Natural killer cell treated with Interleukin-12 subunit alpha and Interleukin-12 subunit beta and Interleukin-15 and Interleukin-18, amount 100 ng/mL, for 72 hours (primary cell): ENCODE data around the gene AK3. TPM values are rescaled to one million over a fixed set of nuclear protein-coding genes. Genes with fewer than 3 reads are reported as not detected.
"Not testable (repeated sequence)": the region's sequence is repeated elsewhere in the genome, so short reads cannot be mapped to it uniquely, and the experiment has no call there.

Source experiments
- ATAC-seq, 2 donors: fragments of 150-1000 bp; cut with Tn5 transposase in 1 of 2; sonication (Bioruptor Pico), chemical (Tn5 transposase) in 1 of 2; 2 replicates each; pipeline ENCODE4 v1.10.0; 2021
- DNase-seq: peaks from one replicate; pipeline ENCODE4 v3.0.0; 2022; ENCODE audit warnings: low spot score
- H3K27ac Mint-ChIP-seq, 2 donors: 1 replicate in 1 of 2; 2 replicates in 1 of 2; pipeline ENCODE4 v1.8.0; 2022; ENCODE audit warnings: mixed read lengths in 2 of 2, mild to moderate bottlenecking in 1 of 2, moderate library complexity in 1 of 2
- H3K27me3 Mint-ChIP-seq, 2 donors: 1 replicate in 1 of 2; 2 replicates in 1 of 2; pipeline ENCODE4 v1.8.0; 2022; ENCODE audit warnings: mixed read lengths in 2 of 2
- H3K36me3 Mint-ChIP-seq: one replicate; pipeline ENCODE4 v1.8.0; 2022; ENCODE audit warnings: mixed read lengths
- H3K4me1 Mint-ChIP-seq, 2 donors: 1 replicate in 1 of 2; 2 replicates in 1 of 2; pipeline ENCODE4 v1.8.0; 2022; ENCODE audit warnings: low read depth in 2 of 2, mixed read lengths in 2 of 2, mild to moderate bottlenecking in 1 of 2
- H3K4me3 Mint-ChIP-seq: one replicate; pipeline ENCODE4 v1.8.0; 2022; ENCODE audit warnings: mixed read lengths
- H3K9me3 Mint-ChIP-seq: 2 replicates; pipeline ENCODE4 v1.8.0; 2022; ENCODE audit warnings: mixed read lengths
- total RNA-seq, 2 donors: library from RNA; stranded (reverse); gene quantifications; one replicate each; pipeline ENCODE4 v1.2.3, GENCODE V29; 2022

The AK3 gene
- total RNA-seq, 2 donors from 2014 or later = 23.2 to 25.4 TPM

DNA sequence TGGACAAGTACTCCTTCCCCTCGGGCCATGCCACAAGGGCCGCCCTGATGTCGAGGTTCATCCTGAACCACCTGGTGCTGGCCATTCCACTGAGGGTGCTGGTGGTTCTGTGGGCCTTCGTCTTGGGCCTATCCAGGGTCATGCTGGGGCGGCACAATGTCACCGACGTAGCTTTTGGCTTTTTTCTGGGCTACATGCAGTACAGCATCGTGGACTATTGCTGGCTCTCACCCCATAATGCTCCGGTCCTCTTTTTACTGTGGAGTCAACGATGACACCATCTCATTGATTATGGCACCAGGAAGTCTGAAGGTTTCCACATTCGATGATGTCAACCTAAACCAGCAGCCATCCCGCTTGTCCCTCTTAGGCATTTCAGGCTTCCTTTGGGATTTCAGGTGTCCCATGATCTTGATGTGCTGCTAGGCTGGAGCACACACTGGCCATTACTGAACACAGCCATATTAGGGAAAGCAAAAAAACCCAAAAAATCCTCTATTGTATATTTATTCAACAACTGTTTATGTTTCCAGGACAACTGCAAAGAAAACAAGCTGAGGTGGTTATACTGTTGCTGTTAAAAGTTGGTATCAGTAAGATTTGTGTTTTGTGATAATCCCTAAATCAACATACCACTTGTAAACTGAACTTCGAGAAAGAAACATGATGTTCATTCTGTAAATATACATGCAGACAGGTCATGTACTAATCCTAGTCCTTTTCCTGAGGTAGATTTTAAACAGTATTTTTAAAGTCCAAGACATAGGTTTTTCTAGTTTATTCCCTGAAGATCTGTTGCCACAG is 77.8 kb downstream of the AK3 start:
- no peaks in the 10 kb centered on the region for H3K9me3 Mint-ChIP-seq
- H3K4me1 Mint-ChIP-seq = peaks cover 46 to 56% of the 10 kb centered on the region in 2 donors
- peak overlapping the region; percentile 65 to 79 for H3K27ac Mint-ChIP-seq
- DNase-seq (no peak), ATAC-seq (peak in 1 of 2 donors; percentile 5)
- H3K27me3 Mint-ChIP-seq = peaks cover 3 to 6% of the 10 kb centered on the region in 2 donors
- H3K36me3 Mint-ChIP-seq = no peaks in the 10 kb centered on the region
- H3K4me3 Mint-ChIP-seq = peak overlapping the region; percentile 97

DNA sequence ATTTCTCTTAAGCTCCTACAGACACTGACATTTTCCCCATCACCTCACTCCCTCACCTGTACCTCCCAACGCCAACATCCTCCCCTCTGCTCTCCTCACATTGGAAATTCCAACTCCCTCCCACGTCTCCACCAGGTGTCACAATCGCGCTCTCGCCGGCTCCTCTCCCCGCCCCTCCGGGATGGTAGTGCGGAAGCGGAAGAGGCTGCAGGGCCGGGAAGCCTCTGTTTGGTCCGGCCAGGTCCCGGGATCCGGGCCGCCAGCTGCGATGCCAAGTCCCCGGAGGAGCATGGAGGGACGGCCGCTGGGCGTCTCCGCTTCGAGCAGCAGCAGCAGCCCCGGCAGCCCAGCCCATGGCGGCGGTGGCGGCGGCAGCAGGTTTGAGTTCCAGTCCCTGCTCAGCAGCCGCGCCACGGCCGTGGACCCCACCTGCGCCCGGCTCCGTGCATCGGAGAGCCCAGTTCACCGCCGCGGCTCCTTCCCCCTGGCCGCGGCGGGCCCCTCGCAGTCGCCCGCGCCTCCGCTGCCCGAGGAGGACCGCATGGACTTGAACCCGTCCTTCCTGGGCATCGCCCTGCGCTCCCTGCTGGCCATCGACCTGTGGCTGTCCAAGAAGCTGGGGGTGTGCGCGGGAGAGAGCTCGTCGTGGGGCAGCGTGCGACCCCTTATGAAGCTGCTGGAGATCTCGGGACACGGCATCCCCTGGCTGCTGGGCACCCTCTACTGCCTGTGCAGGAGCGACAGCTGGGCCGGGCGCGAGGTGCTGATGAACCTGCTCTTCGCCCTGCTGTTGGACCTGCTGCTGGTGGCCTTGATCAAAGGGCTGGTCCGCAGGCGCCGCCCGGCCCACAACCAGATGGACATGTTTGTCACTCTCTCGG is 78.7 kb downstream of the AK3 start, which contains the start of gene PLPP6:
Gene PLPP6, plus strand, starts transcription at position 187 of the 881 bp plus-strand sequence. Its CDS starts 82 bp downstream, at position 269.
- Mint-ChIP-seq H3K4me1 (peaks cover 46 to 56% of the 10 kb centered on the region in 2 donors), H3K27ac (peak within 1 kb of the TSS; percentile 79 to 85), H3K36me3 (no peaks in the 10 kb centered on the region), H3K9me3 (no peaks in the 10 kb centered on the region), H3K4me3 (peak within 1 kb of the TSS; percentile 97), H3K27me3 (no peaks in the 10 kb centered on the region)
- DNase-seq (peak; percentile 87), ATAC-seq (peak; percentile 89 to 94)

DNA sequence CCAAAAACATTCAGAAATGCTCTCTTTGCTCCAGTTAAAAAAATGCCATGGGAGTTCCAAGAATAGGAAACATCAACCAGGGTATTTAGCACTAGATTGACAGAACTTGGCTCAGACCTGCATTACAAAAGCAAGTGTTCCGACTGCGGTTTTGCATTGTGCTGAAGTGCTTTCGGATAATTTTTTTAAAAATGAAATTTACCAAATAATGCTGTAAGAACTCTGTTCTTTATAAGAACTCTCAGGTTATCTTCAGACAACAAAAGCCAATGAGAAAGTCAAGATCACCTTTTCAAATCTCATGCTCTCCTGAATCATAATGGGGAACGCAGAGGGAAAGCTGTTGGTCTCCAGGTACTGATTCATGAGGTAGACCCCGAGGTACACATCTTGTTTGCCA is 79.4 kb downstream of the AK3 start:
- H3K27me3 Mint-ChIP-seq = no peaks in the 10 kb centered on the region
- no peaks in the 10 kb centered on the region for H3K36me3 Mint-ChIP-seq
- no peak for DNase-seq
- no peak for ATAC-seq
- H3K4me1 Mint-ChIP-seq = peaks cover 47 to 51% of the 10 kb centered on the region in 2 donors
- H3K4me3 Mint-ChIP-seq = peak overlapping the region; percentile 97
- H3K27ac Mint-ChIP-seq = peak overlapping the region; percentile 79 to 85
- H3K9me3 Mint-ChIP-seq = no peaks in the 10 kb centered on the region

DNA sequence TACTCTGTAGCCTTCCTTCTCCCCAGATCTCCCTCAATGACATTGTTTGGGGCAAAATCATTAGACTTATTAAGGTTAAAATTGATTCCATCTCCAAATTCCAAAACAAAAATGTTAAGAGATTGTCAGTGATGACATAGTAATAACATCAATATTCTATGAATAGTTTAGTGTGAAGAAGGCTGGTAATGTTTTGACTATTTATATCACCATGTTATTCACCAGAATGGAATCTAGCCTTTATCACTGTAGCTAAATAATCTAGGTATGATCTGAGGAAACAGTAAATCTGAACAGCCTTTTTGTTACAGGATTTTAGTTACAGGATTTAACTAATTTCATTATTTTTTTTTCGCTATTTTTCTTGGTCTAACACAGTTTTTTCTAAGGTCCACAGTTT is 79.8 kb downstream of the AK3 start:
- peak overlapping the region; percentile 97 for H3K4me3 Mint-ChIP-seq
- H3K27me3 Mint-ChIP-seq = no peaks in the 10 kb centered on the region
- H3K27ac Mint-ChIP-seq = peak overlapping the region; percentile 79 to 85
- H3K9me3 Mint-ChIP-seq = no peaks in the 10 kb centered on the region
- H3K4me1 Mint-ChIP-seq = peaks cover 44 to 47% of the 10 kb centered on the region in 2 donors
- no peak for ATAC-seq
- DNase-seq = no peak
- H3K36me3 Mint-ChIP-seq = no peaks in the 10 kb centered on the region

DNA sequence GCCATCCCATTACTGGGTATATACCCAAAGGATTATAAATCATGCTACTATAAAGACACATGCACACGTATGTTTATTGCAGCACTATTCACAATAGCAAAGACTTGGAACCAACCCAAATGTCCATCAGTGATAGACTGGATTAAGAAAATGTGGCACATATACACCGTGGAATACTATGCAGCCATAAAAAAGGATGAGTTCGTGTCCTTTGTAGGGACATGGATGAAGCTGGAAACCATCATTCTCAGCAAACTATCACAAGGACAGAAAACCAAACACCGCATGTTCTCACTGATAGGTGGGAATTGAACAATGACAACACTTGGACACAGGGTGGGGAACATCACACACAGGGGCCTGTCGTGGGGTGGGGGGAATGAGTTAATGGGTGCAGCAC is 80.3 kb downstream of the AK3 start:
- H3K27me3 Mint-ChIP-seq, H3K36me3 Mint-ChIP-seq, DNase-seq, ATAC-seq, H3K9me3 Mint-ChIP-seq, H3K4me3 Mint-ChIP-seq: not testable (repeated sequence)
- Mint-ChIP-seq H3K4me1 (peaks cover 39 to 42% of the 10 kb centered on the region in 2 donors), H3K27ac (peak overlapping the region; percentile 79 to 85)

Other genes starting within 250 kb of the AK3 start
- 1 to 10 TPM; 3.8 to 5.9 TPM for gene PLPP6, start 78.9 kb downstream of the AK3 start, total RNA-seq
- gene SPATA6L, start 74.7 kb downstream of the AK3 start, total RNA-seq = 1 to 10 TPM in 1 of 2 donors, under 1 TPM in 1; 0.78 to 2.6 TPM
- 10 to 100 TPM in 1 of 2 donors, 1 to 10 TPM in 1; 9.0 to 11.7 TPM for gene CDC37L1, start 61.6 kb downstream of the AK3 start, total RNA-seq
- gene RCL1, start 51.7 kb upstream of the AK3 start, total RNA-seq = 10 to 100 TPM; 18.6 to 31.9 TPM
- gene JAK2, start 244.1 kb upstream of the AK3 start, total RNA-seq = 10 to 100 TPM; 34.6 to 35.9 TPM